Esophagus muscularis mucosa (tissue), 4 donors: ENCODE measurements around the gene MRPL19. TPM values are rescaled to one million over a fixed set of nuclear protein-coding genes. Genes with fewer than 3 reads are reported as not detected.
"Not testable (repeated sequence)": the region's sequence is repeated elsewhere in the genome, so short reads cannot be mapped to it uniquely, and the experiment has no call there.

Experiments used
- DNase-seq: peaks from one replicate; pipeline ENCODE4 v3.0.0-alpha.2; 2017; ENCODE audit errors: extremely low spot score
- H3K27ac ChIP-seq, 4 donors: fragments of 200-600 bp; sonication (generic); replicated peaks in 1 of 4; 1 replicate in 3 of 4; 2 replicates in 1 of 4; pipeline ENCODE4 v1.5.1; 2016 to 2019; ENCODE audit warnings: mild to moderate bottlenecking in 1 of 4
- H3K27me3 ChIP-seq, 4 donors: fragments of 200-600 bp; sonication (generic); one replicate each; pipeline versions ENCODE4 v1.5.1 to v1.6.0; 2016 to 2019
- H3K36me3 ChIP-seq, 4 donors: fragments of 200-600 bp; sonication (generic); one replicate each; pipeline ENCODE4 v1.5.1; 2016 to 2019
- H3K4me1 ChIP-seq, 4 donors: fragments of 200-600 bp; sonication (generic); one replicate each; pipeline ENCODE4 v1.5.1; 2016 to 2019
- H3K4me3 ChIP-seq, 4 donors: fragments of 200-600 bp; sonication (generic); 1 replicate in 2 of 4; 2 replicates in 2 of 4; pipeline ENCODE4 v1.5.1; 2016 to 2019; ENCODE audit warnings: mild to moderate bottlenecking in 4 of 4, moderate library complexity in 1 of 4
- H3K9me3 ChIP-seq, 4 donors: fragments of 200-600 bp; sonication (generic); 1 replicate in 3 of 4; 2 replicates in 1 of 4; pipeline ENCODE4 v1.5.1; 2016 to 2019
- EP300 ChIP-seq: sonication (generic); formaldehyde crosslinking; IDR thresholded peaks from one replicate; pipeline ENCODE4 v1.6.1; 2017; ENCODE audit warnings: antibody characterized with exemption
- POLR2A ChIP-seq: fragments of 450-650 bp; IDR thresholded peaks from one replicate; pipeline ENCODE4 v1.6.1; 2017; ENCODE audit warnings: antibody characterized with exemption, moderate library complexity, mild to moderate bottlenecking, low read depth
- POLR2AphosphoS5 ChIP-seq, 2 donors: sonication (generic); formaldehyde crosslinking; IDR thresholded peaks; one replicate each; pipeline ENCODE4 v1.6.1; 2017; ENCODE audit warnings: antibody characterized with exemption in 2 of 2
- WGBS: methylation state at CpG from one replicate; pipeline ENCODE4 v1.1.5; 2018; 5-methylcytosine and 5-hydroxymethylcytosine counted together
- intact Hi-C: fragments of 100-400 bp; cut with DNase I; formaldehyde crosslinking; loops from one replicate; pipeline ENCODE4 v1.15.1; 2023
- total RNA-seq, 4 donors: library from RNA; depleted of rRNA; stranded (reverse); fragments of >200 nt; gene quantifications; one replicate each; pipeline versions ENCODE4 v1.1.0 to v1.2.1, GENCODE V29; 2016
- TF ChIP-seq, protein P1 (sequence below), 3 experiments: fragments of 200-600 bp in 2 of 3; fragments of 450-650 bp in 1 of 3; sonication (generic) in 2 of 3; IDR thresholded peaks; one replicate each; pipeline ENCODE4 v1.5.1; 2017 to 2019; ENCODE audit warnings: antibody characterized with exemption in 3 of 3, mild to moderate bottlenecking in 2 of 3, moderate library complexity in 1 of 3

Gene MRPL19
- total RNA-seq, 4 donors from 2014 or later, result 24.5 to 40.5 (median 31.4) TPM

DNA sequence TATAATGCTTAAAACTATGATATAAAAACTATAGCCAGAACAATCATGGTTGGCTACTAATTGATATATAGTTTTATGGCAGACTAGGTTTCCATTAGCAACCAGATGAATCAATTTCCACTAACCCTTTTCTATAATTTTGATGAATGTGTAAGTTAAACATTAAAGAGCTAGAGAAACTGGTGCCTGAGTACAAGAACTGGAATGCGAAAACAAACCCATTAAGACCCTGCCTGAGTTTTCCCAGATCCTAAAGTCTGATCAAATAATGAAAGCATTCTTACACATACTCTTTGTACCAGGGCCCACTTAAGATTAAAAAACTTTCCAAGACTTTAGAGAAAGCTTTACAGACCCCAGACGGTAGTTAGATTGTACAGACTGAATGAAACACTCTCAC is 21.3 kb downstream of the MRPL19 start:
- TF ChIP-seq POLR2AphosphoS5 (IDR thresholded peaks at IDR 0.05) (no peak), EP300 (no peak), POLR2A (no peak)
- TF ChIP-seq, protein P1, sequence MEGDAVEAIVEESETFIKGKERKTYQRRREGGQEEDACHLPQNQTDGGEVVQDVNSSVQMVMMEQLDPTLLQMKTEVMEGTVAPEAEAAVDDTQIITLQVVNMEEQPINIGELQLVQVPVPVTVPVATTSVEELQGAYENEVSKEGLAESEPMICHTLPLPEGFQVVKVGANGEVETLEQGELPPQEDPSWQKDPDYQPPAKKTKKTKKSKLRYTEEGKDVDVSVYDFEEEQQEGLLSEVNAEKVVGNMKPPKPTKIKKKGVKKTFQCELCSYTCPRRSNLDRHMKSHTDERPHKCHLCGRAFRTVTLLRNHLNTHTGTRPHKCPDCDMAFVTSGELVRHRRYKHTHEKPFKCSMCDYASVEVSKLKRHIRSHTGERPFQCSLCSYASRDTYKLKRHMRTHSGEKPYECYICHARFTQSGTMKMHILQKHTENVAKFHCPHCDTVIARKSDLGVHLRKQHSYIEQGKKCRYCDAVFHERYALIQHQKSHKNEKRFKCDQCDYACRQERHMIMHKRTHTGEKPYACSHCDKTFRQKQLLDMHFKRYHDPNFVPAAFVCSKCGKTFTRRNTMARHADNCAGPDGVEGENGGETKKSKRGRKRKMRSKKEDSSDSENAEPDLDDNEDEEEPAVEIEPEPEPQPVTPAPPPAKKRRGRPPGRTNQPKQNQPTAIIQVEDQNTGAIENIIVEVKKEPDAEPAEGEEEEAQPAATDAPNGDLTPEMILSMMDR (IDR thresholded peaks at IDR 0.05), result no peak
- no peak for DNase-seq
- no peak overlapping the region for H3K4me3 ChIP-seq
- intact Hi-C loops, result no loop called here
- H3K9me3 ChIP-seq, result no peaks in the 10 kb centered on the region
- H3K27me3 ChIP-seq, result no peaks in the 10 kb centered on the region
- H3K4me1 ChIP-seq, result no peaks in the 10 kb centered on the region
- H3K27ac ChIP-seq, result no peak overlapping the region
- 97% methylated on average over 2 of the region's 2 CpGs for WGBS
- H3K36me3 ChIP-seq, result peaks cover 8 to 65% (median 38%) of the 10 kb centered on the region in 4 donors

DNA sequence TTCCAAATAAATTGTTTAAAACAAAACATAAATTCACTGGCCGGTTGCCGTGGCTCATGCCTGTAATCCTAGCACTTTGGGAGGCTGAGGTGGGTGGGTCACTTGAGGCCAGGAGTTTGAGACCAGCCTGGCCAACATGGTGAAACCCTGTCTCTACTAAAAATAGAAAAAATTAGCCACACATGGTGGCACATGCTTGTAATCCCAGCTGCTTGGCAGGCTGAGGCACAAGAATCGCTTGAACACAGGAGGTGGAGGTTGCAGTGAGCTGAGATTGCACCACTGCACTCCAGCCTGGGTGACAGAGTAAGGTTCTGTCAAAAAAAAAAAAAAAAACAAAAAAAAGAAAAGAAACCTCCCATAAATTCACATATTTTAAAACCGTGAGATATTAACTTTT is 28.8 kb downstream of the MRPL19 start:
- H3K4me1 ChIP-seq, H3K4me3 ChIP-seq, H3K27ac ChIP-seq, H3K9me3 ChIP-seq, H3K27me3 ChIP-seq, DNase-seq: not testable (repeated sequence)
- intact Hi-C loops, result loop anchor here (5.0 kb wide), 1 partner anchor 33 kb away; no protein-coding TSS in a partner anchor
- H3K36me3 ChIP-seq, result peaks cover 6 to 40% (median 23%) of the 10 kb centered on the region in 4 donors
- 88% methylated on average over 4 of the region's 4 CpGs for WGBS

DNA sequence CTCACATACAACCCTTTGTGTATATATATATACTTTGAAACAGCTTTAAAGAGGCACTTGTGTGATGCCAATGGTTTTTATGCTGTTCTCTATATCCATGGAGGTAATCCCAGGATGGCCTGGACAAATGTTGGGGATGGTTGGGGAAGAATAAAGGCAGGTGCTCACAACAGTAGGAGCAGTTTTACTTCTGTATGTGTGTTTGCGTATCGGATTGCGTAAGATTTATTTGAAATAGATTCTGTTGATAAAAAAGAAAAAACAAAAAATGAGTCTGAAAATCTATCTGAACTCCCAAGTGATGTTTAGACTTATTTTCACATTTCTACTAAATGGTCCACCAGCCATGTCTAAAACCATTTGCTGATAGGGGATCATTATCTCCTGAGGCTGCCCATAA is 29.3 kb downstream of the MRPL19 start:
- intact Hi-C loops, result loop anchor here (5.0 kb wide), 1 partner anchor 34 kb away; no protein-coding TSS in a partner anchor
- peaks cover 6 to 40% (median 21%) of the 10 kb centered on the region in 4 donors for H3K36me3 ChIP-seq
- H3K27me3 ChIP-seq, result no peaks in the 10 kb centered on the region
- H3K4me3 ChIP-seq, result no peak overlapping the region
- 92% methylated on average over 3 of the region's 3 CpGs for WGBS
- no peaks in the 10 kb centered on the region for H3K9me3 ChIP-seq
- H3K4me1 ChIP-seq, result peaks cover 0 to 8% (median 6%) of the 10 kb centered on the region in 4 donors
- no peak for DNase-seq
- H3K27ac ChIP-seq, result no peak overlapping the region
- TF ChIP-seq, protein P1 (IDR thresholded peaks at IDR 0.05), result no peak
- TF ChIP-seq POLR2A, result no peak
- TF ChIP-seq POLR2AphosphoS5 (IDR thresholded peaks at IDR 0.05), result no peak
- TF ChIP-seq EP300, result no peak

DNA sequence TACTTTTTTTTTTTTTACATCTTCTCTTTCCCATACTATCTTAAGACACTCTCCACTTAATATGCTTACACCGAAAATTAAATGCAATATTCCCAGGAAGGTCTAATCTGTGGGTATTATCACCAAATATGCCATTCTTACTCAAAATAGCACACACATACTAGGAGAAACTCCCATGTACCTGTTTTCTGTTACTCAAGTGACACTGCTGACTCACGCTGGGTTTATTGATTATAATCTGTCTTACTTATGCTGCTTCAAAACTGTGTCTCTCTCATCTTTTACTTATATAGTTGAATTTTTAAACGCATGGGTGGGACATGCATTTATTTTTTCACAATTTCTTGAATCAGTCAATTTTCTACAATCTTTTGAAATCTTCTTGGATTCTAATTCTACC is 29.9 kb downstream of the MRPL19 start:
- DNase-seq, result no peak
- intact Hi-C loops, result loop anchor here (5.0 kb wide), 1 partner anchor 34 kb away; no protein-coding TSS in a partner anchor
- H3K27me3 ChIP-seq, result no peaks in the 10 kb centered on the region
- no peak for TF ChIP-seq POLR2AphosphoS5 (IDR thresholded peaks at IDR 0.05)
- TF ChIP-seq, protein P1 (IDR thresholded peaks at IDR 0.05), result no peak
- TF ChIP-seq POLR2A, result no peak
- no peak for TF ChIP-seq EP300
- no peaks in the 10 kb centered on the region for H3K9me3 ChIP-seq
- 93% methylated on average over 3 of the region's 3 CpGs for WGBS
- no peak overlapping the region for H3K4me3 ChIP-seq
- peaks cover 0 to 8% (median 6%) of the 10 kb centered on the region in 4 donors for H3K4me1 ChIP-seq
- H3K27ac ChIP-seq, result no peak overlapping the region
- H3K36me3 ChIP-seq, result peaks cover 12 to 40% (median 20%) of the 10 kb centered on the region in 4 donors

DNA sequence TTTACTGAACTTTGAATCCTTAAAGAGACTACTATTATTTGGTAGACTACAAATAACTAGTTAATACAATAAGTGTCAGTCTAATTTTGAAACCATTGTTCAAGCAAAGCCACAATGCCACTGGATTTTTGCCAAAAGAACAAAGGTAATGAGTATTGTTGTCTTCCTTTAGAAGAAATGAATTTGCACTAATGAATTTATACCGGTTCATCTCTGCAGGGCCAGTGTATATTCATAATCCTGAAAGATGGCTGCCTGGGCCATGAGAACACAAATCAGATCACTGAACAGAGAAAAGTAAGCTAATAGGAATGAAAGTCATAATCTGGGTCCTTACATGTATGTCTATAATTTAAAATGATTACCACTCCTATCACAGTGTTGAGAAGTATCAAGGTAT is 33.0 kb downstream of the MRPL19 start:
- H3K4me3 ChIP-seq, result no peak overlapping the region
- no peaks in the 10 kb centered on the region for H3K27me3 ChIP-seq
- intact Hi-C loops, result loop anchor here (5.0 kb wide), 1 partner anchor 37 kb away; no protein-coding TSS in a partner anchor
- DNase-seq, result no peak
- WGBS, result 93% methylated on average over 1 of the region's 1 CpG
- peaks cover 0 to 8% (median 6%) of the 10 kb centered on the region in 4 donors for H3K4me1 ChIP-seq
- H3K36me3 ChIP-seq, result peaks cover 12 to 49% (median 18%) of the 10 kb centered on the region in 4 donors
- no peaks in the 10 kb centered on the region for H3K9me3 ChIP-seq
- no peak overlapping the region for H3K27ac ChIP-seq
- TF ChIP-seq, protein P1 (IDR thresholded peaks at IDR 0.05), result no peak
- TF ChIP-seq POLR2A (no peak), POLR2AphosphoS5 (IDR thresholded peaks at IDR 0.05) (no peak), EP300 (no peak)
